CD4-positive, alpha-beta T cell treated with Interleukin-4 for 1 hour (primary cell): ENCODE data around the gene FCER2.

Experiments
- DNase-seq, 2 donors: peaks; one replicate each; pipeline ENCODE4 v3.0.0-alpha.2; 2020 to 2022

The FCER2 gene

GRCh38 chr19:7676376-7676775 lies 25.6 kb downstream of the FCER2 start:
- DNase-seq: peak in 1 of 2 donors; percentile 43

DNA sequence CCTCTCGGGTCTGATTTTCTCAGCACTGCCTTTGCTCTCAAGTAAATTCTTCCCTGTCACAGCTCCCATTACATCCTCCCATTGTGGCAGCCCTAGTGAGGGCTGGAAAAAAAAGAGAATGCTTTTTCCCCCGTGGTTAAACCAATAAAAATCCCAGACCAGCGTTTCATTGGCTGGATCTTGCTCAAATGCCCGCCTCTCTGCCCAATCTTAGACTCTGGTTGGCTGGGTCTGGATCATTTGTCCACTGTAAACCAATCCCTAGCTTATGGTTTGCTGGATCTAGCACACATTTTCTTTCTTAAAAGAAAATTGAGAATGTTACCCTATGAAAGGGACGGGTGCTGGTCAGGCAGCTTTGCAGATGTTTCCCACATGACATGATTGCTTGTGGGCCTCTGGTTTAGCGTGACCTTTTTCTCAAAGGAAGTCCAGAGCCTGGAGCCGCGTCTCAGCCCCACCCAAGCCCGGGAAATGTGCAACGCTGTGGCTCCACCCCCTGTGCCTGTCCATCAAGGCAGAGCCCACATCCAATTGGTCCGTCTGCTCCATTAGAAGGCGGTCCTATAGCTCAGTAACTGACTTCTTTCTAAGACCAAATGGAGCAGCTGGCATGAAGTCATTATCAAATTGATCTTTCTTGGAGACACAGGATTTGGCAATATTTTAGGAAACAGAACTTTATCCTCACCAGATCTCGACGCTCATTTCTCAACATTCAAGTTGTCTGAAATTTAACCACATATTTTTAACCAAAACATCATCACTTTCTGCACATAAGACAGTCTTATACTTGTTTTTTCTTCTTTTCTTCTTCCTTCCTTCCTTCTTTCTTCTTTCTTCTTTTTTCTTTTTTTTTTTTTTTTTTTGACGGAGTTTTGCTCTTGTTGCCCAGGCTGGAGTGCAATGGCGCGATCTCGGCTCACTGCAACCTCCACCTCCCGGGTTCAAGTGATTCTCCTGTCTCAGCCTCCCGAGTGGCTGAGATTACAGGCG lies 27.6 kb downstream of the FCER2 start:
- DNase-seq: peak; percentile 43 to 78

- DNase-seq: no peak
Measured at GRCh38 chr19:7672522-7672921, 29.4 kb downstream of the FCER2 start.

GRCh38 chr19:7670790-7671189 lies 31.1 kb downstream of the FCER2 start:
- DNase-seq: no peak

DNA sequence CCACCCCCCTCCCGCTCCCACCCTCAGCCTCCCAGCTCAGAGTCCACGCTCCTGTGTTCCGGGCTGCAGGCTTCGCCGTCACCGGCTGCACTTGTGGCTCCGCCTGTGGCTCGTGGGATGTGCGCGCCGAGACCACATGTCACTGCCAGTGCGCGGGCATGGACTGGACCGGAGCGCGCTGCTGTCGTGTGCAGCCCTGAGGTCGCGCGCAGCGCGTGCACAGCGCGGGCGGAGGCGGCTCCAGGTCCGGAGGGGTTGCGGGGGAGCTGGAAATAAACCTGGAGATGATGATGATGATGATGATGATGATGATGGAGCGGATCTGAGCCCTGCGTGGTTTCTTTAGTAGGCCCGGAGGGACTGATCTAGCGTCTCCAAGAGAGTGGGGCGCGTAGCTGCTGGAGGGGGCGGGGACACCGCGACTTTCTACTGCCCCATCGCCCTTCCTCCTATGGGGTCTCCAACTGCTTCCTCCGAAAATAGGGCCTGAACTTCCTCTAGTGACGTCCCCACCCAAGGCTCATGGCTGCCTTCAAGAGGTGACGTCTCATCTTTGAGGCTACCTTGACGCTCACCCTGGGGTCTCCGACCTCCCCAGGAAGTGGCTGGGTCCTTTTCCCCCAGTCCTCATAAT lies 31.7 kb downstream of the FCER2 start:
- DNase-seq: peak; percentile 26 to 55

- no peak for DNase-seq
Measured at GRCh38 chr19:7669641-7670040, 32.3 kb downstream of the FCER2 start.

DNA sequence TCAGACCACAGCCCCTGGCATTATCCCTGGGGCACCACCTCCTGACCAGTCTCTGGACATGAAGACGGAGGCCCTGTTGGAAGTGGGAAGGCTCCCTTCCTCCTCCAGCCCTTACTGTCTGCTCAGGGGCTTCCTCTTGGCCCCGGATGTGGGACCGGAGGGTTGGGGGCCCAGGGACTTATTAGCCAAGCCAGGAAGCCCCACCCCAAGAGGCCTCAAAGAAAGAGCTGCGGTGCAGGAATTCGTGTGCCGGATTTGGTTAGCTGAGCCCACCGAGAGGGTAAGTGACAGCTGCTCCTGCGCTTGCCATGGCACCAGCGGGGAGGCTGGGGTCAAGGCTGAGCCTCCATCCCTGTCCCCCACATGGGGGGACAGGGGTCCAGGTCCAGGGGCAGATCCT lies 33.1 kb downstream of the FCER2 start, which contains the start of gene RETN:
TSS of gene RETN (plus strand) at position 208 of the 400 bp plus-strand sequence. CDS start 278 bp downstream, outside the sequence.
- DNase-seq: no peak

GRCh38 chr19:7665076-7665475 lies 36.9 kb downstream of the FCER2 start:
- DNase-seq: no peak

DNA sequence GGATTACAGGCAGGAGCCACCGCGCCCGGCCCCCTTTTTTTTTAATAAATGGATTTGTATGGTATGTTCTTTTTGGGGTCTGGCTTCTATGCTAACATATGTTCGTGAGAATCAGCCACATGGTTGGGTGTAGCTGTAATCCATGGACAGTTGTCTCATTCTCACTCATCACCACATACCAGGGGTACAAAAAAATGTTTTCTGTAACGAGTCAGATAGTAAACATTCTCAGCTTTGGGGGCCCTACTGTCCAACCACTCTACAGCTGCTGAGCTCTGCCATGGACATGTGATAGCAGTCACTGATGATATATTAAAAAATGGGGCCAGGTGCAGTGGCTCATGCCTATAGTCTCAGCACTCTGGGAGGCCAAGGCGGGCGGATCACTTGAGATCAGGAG lies 38.2 kb downstream of the FCER2 start:
- DNase-seq: no peak

GRCh38 chr19:7662657-7663056 lies 39.3 kb downstream of the FCER2 start:
- DNase-seq: no peak

GRCh38 chr19:7661744-7662538 lies 40.0 kb downstream of the FCER2 start:
- no peak for DNase-seq

GRCh38 chr19:7658219-7658686 lies 43.7 kb downstream of the FCER2 start:
- DNase-seq: peak; percentile 69 to 73

GRCh38 chr19:7657131-7657751 lies 44.7 kb downstream of the FCER2 start:
- peak; percentile 25 to 80 for DNase-seq

DNA sequence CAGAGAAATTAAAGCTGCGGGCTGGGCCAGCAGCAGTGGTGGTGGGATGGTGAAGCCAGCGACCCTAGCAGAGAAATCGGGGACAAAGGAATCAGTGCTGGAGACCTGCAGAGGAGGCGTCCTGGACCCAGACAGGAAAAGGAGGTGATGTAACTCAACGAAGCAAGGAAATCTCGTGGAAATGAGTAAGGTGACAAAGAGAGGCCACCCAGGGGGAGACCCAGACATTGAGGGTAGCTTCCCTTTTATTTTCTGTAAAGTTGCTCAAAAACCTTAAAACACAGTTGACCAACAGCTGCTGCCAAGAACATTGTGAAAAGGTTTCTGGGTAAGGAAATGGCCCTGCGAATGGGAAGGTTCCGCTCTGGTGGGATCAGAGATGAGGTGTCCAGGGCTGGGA lies 46.4 kb downstream of the FCER2 start:
- DNase-seq: peak in 1 of 2 donors; percentile 58

- DNase-seq: no peak
Measured at GRCh38 chr19:7654401-7654800, 47.5 kb downstream of the FCER2 start.

DNA sequence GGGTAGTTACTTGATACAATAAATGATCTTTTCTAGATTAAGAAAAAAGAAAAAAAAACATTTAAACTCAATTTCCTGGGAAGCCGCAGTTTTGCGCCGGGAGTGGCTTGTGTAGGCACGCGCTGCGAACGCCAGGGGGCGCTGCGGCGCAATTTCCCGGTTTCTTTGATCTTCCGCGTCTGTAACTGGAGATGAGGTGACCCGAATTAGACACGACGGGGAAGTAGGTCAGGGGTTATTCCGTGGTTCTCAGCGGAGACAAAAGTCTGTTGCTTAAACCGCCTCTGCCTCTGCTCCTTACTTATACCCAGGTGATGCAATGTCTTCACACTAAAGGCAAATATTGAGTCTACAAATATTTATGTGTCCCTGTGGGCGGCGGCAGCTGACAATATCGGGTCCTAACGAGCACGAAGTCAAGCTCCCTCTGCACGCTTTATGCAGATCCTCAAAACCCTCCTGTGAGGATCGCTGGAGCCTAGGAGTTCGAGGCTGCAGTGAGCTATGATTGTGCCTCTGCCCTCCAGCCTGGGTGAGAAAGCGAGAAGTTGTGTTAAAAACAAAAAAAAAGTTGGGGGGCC lies 49.8 kb downstream of the FCER2 start:
- peak; percentile 90 for DNase-seq

DNA sequence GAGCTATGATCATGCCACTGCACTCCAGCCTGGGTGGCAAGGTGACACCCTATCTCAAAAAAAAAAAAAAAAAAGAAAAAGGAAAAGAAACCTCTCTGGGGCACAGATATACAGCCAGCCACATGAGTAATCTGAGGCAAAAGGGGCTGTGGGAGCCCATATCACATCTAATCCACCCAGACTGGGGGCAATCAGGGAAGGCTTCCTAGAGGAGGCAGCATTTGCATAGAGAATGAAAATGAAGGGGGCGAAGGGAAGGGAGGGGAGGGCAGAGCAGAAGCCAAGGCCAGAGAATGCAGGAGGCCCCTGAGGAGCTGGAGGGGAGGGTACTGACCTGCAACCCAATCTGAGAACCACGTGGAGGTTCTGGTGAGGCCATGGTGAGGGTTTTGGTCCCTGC lies 51.8 kb downstream of the FCER2 start:
- DNase-seq: no peak

GRCh38 chr19:7648265-7649014 lies 53.5 kb downstream of the FCER2 start:
- no peak for DNase-seq

GRCh38 chr19:7647156-7647555 lies 54.8 kb downstream of the FCER2 start:
- no peak for DNase-seq

GRCh38 chr19:7646426-7646700 lies 55.6 kb downstream of the FCER2 start:
- DNase-seq: no peak

GRCh38 chr19:7645656-7646425 lies 56.1 kb downstream of the FCER2 start:
- DNase-seq: no peak
